Skeletal muscle tissue (tissue), 4 donors: ENCODE results near the gene MINDY3. TPM values are rescaled to one million over a fixed set of nuclear protein-coding genes. Genes with fewer than 3 reads are reported as not detected.
"Not testable (repeated sequence)": the region's sequence is repeated elsewhere in the genome, so short reads cannot be mapped to it uniquely, and the experiment has no call there.

ENCODE experiments used
- H3K27ac ChIP-seq: one replicate; pipeline ENCODE4 v1.7.0; 2013; ENCODE audit warnings: mild to moderate bottlenecking, low read depth, low read length, inconsistent platforms
- H3K27me3 ChIP-seq, 3 donors: one replicate each; pipeline ENCODE4 v1.7.0; 2013; ENCODE audit warnings: low read length in 3 of 3; ENCODE audit not compliant: control insufficient read depth in 3 of 3, insufficient read depth in 3 of 3
- H3K36me3 ChIP-seq, 3 donors: one replicate each; pipeline ENCODE4 v1.7.0; 2013; ENCODE audit warnings: low read length in 3 of 3; ENCODE audit not compliant: control insufficient read depth in 3 of 3, insufficient read depth in 3 of 3
- H3K4me1 ChIP-seq, 3 donors: one replicate each; pipeline ENCODE4 v1.7.0; 2013; ENCODE audit warnings: low read length in 3 of 3, mild to moderate bottlenecking in 3 of 3; ENCODE audit not compliant: control insufficient read depth in 3 of 3, insufficient read depth in 3 of 3
- H3K4me3 ChIP-seq, 3 donors: one replicate each; pipeline ENCODE4 v1.7.0; 2013; ENCODE audit warnings: low read length in 3 of 3
- H3K9ac ChIP-seq, 3 donors: one replicate each; pipeline ENCODE4 v1.7.0; 2013; ENCODE audit warnings: low read length in 3 of 3, mild to moderate bottlenecking in 3 of 3, moderate library complexity in 2 of 3, low read depth in 1 of 3
- H3K9me3 ChIP-seq, 3 donors: one replicate each; pipeline ENCODE4 v1.7.0; 2013; ENCODE audit warnings: low read length in 3 of 3; ENCODE audit not compliant: control insufficient read depth in 3 of 3
- total RNA-seq: library from RNA; depleted of rRNA; stranded (reverse); fragments of >200 nt; gene quantifications from one replicate; pipeline ENCODE4 v1.2.3, GENCODE V29; 2014
- donor health status: Osteomylitis.

The MINDY3 gene
- total RNA-seq, 1 donor from 2014 or later, result 71.5 TPM

DNA sequence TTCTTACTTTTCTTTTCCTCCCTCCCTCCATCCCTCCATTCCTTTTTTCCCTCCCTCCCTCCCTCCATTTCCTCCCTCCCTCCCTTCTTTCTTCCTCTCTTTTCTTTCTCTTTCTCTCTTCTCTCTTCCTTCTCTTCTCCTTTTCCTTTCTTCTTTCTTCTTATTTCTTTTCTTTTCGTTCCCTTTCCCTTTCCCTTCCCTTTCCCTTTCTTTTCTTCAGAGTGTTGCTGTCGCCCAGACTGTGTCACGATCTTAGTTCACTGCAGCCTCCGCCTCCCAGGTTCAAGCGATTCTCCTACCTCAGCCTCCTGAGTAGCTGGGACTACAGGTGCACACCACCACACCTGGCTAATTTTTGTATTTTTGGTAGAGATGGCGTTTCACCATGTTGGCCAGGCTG lies 98.1 kb downstream of the MINDY3 start:
- H3K9me3 ChIP-seq, H3K27me3 ChIP-seq, H3K4me1 ChIP-seq, H3K9ac ChIP-seq, H3K36me3 ChIP-seq, H3K4me3 ChIP-seq, H3K27ac ChIP-seq: not testable (repeated sequence)

DNA sequence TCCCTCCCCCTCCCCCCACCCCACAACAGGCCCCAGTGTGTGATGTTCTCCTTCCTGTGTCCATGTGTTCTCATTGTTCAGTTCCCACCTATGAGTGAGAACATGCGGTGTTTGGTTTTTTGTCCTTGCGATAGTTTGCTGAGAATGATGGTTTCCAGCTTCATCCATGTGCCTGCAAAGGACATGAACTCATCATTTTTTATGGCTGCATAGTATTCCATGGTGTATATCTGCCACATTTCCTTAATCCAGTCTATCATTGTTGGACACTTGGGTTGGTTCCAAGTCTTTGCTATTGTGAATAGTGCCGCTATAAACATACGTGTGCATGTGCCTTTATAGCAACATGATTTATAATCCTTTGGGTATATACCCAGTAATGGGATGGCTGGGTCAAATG lies 99.1 kb downstream of the MINDY3 start:
- H3K9ac ChIP-seq, H3K27ac ChIP-seq, H3K27me3 ChIP-seq, H3K9me3 ChIP-seq, H3K36me3 ChIP-seq, H3K4me3 ChIP-seq, H3K4me1 ChIP-seq: not testable (repeated sequence)

DNA sequence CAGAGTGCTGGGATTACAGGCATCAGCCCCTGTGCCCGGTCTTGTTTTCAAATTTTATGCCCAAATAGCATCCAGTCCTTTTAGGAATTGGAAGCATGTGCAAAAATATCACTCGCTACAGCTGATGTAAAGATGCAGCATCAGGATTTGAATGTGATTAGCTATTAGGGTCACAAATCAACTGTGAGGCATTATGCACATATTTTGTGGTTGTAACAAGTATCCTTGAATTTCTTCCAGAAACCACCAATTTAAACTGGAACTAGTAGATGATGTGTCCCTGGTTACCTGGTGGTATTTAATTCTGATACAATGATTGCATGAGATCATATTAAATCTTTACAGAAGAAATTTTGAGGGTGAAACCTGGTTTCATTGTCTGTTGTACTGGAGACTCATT lies 99.6 kb downstream of the MINDY3 start:
- Histone ChIP-seq H3K27me3 (no peaks in the 10 kb centered on the region), H3K36me3 (no peaks in the 10 kb centered on the region), H3K4me1 (peaks cover 0 to 4% (median 4%) of the 10 kb centered on the region in 3 donors), H3K9ac (no peak overlapping the region), H3K4me3 (no peak overlapping the region), H3K27ac (no peak overlapping the region), H3K9me3 (no peaks in the 10 kb centered on the region)

DNA sequence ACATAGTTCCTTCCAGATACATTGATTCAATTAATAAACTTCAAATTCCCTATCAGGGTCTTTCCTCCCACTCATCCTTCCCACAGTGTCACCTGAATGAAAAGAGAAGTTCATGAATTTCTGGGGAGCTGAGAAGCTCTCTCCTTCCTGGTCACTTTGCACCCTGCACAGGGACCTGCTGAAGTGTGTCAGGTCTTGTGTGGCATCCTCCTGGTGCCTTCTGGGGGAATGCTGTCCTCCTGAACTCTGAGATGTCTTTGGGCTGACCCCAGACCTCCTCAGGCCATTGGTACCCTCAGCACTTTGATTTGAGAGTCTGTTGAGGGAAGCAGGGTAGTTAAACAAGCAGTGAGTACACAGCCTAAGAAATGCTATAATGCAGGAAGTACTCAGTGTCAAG lies 101.0 kb downstream of the MINDY3 start:
- no peaks in the 10 kb centered on the region for H3K36me3 ChIP-seq
- H3K27me3 ChIP-seq, result no peaks in the 10 kb centered on the region
- H3K9ac ChIP-seq, result no peak overlapping the region
- no peak overlapping the region for H3K27ac ChIP-seq
- H3K9me3 ChIP-seq, result no peaks in the 10 kb centered on the region
- H3K4me1 ChIP-seq, result peaks cover 0 to 4% (median 0%) of the 10 kb centered on the region in 3 donors
- H3K4me3 ChIP-seq, result no peak overlapping the region

DNA sequence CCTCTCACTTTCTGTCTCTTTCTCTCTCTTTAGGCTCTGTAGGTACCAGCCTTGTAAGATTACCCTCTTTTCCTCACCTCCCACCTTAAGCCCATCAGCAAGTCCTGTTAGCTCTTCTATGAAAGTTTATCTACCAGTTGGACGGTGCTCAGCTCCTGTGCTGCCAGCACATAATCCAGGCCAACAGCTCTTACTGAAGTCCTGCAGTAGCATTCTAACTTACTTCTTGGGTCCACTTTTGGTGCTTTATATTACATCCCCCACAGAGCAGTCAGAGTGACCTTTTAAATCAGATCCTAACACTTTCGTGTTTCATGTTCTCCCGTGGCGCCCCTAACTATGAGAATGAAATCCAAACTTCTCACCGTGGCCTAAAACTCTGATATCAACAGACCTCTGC lies 101.7 kb downstream of the MINDY3 start:
- H3K27me3 ChIP-seq, result no peaks in the 10 kb centered on the region
- H3K9ac ChIP-seq, result no peak overlapping the region
- peaks cover 0 to 4% (median 0%) of the 10 kb centered on the region in 3 donors for H3K4me1 ChIP-seq
- H3K27ac ChIP-seq, result no peak overlapping the region
- H3K9me3 ChIP-seq, result no peaks in the 10 kb centered on the region
- no peaks in the 10 kb centered on the region for H3K36me3 ChIP-seq
- no peak overlapping the region for H3K4me3 ChIP-seq

DNA sequence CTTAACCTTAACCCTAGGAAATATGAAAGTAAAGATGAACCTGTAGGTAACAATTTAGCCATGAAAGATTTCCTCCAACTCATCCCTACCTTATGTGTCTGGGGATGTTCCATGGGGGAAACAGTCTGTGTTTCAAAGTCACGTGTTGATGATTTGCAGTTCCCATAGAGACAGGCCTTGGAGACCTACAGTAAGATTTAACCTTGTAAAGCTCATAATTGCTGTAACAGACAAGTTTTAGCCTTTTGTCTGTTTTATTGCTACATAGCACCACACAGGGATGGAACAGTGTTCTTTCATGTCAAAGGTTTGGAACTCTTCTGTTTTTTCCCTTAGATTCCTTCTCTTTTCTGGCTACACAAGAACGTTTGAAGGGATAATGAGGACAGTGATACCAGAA lies 105.4 kb downstream of the MINDY3 start:
- H3K9ac ChIP-seq, result no peak overlapping the region
- H3K36me3 ChIP-seq, result no peaks in the 10 kb centered on the region
- no peaks in the 10 kb centered on the region for H3K9me3 ChIP-seq
- H3K27ac ChIP-seq, result no peak overlapping the region
- H3K4me1 ChIP-seq, result no peaks in the 10 kb centered on the region
- H3K4me3 ChIP-seq, result no peak overlapping the region
- H3K27me3 ChIP-seq, result no peaks in the 10 kb centered on the region

DNA sequence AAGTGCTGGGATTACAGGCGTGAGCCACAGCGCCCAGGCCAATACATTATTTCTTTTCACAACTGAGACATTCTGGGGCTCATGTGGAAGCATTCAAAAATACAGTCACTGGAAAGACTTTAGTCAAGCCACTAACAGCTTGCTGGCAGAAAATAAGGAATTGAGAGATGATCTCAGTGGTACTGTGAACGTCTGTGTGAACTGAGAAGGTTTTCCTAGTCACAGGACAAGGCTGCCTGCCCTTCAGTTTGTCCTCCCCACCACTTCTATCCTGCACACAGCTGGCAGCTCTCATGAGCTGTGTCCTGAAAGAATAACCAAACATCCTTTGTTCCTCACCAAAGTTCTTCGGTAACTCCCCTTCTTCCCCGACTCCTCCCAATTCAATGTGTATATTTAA lies 109.3 kb downstream of the MINDY3 start:
- Histone ChIP-seq H3K36me3 (no peaks in the 10 kb centered on the region), H3K9ac (no peak overlapping the region), H3K4me1 (no peaks in the 10 kb centered on the region), H3K27me3 (no peaks in the 10 kb centered on the region), H3K27ac (no peak overlapping the region), H3K4me3 (no peak overlapping the region), H3K9me3 (no peaks in the 10 kb centered on the region)

DNA sequence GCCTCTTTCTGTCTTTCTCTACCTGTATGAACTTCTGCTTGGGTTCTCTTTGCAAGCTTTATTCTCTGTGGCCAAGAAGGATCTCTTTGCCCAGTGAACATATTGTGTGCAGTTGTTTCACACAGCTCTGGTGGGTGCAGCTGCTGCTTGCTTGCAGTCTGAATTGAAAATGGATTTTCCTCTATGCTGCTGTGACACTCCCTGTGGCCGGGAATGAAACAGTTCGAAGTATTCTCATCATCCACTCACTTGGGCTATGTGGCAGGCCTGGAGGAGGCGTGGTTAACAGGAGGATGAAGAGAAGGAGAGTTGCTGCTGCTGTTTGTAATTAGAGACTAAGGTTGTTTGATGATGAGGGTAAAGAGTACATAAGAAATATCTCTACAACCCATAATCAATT lies 112.2 kb downstream of the MINDY3 start:
- H3K27me3 ChIP-seq, result no peaks in the 10 kb centered on the region
- H3K4me1 ChIP-seq, result no peaks in the 10 kb centered on the region
- H3K9ac ChIP-seq, result no peak overlapping the region
- H3K9me3 ChIP-seq, result no peaks in the 10 kb centered on the region
- H3K27ac ChIP-seq, result no peak overlapping the region
- no peak overlapping the region for H3K4me3 ChIP-seq
- no peaks in the 10 kb centered on the region for H3K36me3 ChIP-seq

DNA sequence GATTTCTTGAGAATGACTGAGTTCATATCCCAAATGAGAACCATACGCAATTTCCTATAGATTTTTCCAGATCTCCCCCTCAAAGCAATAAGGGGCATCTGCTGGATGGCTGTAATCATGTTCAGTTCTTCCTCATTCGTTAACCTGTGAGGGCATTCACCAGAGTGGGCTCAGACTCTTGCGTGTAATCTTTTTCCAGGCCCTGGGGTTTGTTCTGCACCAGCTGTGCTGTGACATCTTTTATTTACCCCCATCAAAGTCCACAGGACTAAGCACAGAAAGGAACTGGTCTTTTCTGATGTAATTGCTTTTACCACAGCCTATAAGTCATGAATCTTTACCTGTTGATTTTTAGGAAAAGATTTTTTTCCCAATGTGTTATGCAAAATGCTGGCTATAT lies 112.7 kb downstream of the MINDY3 start:
- Histone ChIP-seq H3K27ac (no peak overlapping the region), H3K9me3 (no peaks in the 10 kb centered on the region), H3K4me3 (no peak overlapping the region), H3K4me1 (no peaks in the 10 kb centered on the region), H3K27me3 (no peaks in the 10 kb centered on the region), H3K36me3 (no peaks in the 10 kb centered on the region), H3K9ac (no peak overlapping the region)

DNA sequence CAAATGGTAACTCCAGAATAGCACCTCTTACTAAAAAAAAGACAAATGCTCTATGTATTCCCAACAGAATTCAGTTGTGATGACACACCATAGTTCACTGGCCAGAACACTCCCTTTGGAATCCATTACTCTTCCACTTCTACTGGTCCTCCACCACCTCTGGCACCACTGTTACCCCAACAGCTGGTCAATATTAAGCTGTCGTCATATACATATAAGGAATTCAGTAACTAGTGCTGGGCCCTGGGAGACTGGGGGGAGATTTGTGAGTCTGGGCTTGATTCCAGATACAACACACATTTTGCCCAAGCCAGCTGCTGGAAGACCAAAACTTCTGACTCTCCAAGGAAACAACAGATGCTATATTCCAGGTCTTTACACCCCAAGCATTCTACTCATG lies 114.6 kb downstream of the MINDY3 start:
- Histone ChIP-seq H3K4me3 (no peak overlapping the region), H3K36me3 (no peaks in the 10 kb centered on the region), H3K4me1 (no peaks in the 10 kb centered on the region), H3K9ac (no peak overlapping the region), H3K9me3 (no peaks in the 10 kb centered on the region), H3K27ac (no peak overlapping the region), H3K27me3 (no peaks in the 10 kb centered on the region)
